Measurements from ENCODE around the gene NEK7.

DNA sequence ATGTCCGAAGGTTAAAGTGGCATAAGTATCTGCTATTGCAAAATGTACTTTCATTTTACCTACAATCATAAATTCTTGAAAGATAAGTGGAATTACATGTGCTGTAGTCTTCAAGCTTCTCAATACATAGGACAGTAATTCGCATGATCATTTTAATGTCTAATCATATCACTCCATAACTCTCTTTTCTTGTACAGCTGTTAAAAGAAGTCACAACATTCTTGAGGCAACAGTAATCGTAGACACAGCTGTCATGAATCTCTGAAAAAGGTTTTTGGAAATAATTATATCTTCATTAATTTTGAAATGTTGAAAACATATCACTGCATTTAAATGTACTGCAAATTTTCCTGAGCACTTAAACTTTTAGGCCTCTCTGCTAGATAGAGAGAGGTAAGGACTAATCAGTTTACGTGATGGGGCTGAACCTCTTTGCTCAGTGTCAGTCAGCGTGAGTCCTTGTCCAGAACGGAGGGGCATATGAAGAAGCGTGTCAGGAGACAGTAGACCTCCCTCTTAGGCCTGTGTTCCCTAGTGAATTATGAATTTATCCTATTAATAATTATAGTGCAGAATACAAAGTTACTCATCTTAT lies 133.4 kb downstream of the NEK7 start:
- TF ChIP-seq, protein P1, sequence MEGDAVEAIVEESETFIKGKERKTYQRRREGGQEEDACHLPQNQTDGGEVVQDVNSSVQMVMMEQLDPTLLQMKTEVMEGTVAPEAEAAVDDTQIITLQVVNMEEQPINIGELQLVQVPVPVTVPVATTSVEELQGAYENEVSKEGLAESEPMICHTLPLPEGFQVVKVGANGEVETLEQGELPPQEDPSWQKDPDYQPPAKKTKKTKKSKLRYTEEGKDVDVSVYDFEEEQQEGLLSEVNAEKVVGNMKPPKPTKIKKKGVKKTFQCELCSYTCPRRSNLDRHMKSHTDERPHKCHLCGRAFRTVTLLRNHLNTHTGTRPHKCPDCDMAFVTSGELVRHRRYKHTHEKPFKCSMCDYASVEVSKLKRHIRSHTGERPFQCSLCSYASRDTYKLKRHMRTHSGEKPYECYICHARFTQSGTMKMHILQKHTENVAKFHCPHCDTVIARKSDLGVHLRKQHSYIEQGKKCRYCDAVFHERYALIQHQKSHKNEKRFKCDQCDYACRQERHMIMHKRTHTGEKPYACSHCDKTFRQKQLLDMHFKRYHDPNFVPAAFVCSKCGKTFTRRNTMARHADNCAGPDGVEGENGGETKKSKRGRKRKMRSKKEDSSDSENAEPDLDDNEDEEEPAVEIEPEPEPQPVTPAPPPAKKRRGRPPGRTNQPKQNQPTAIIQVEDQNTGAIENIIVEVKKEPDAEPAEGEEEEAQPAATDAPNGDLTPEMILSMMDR (conservative IDR thresholded peaks at IDR 0.05; ENCODE audit: low read depth, low read length): no peak
- TF ChIP-seq EZH2 (IDR thresholded peaks at IDR 0.05; ENCODE audit: low read length, unreplicated experiment) (no peak), EZH2phosphoT487 (IDR thresholded peaks at IDR 0.05; ENCODE audit: borderline replicate concordance, low read length) (no peak)

All from PC-3 (cell line).